Trophoblast cell (in vitro differentiated cells and primary cell): ENCODE measurements around the gene CRYL1.

Experiments
- DNase-seq, 2 donors: peaks; one replicate each; pipeline ENCODE4 v3.0.0-alpha.2; 2016
- H2AFZ ChIP-seq: 2 replicates; pipeline ENCODE4 v1.6.1; 2013; ENCODE audit warnings: low read length, moderate library complexity, mild to moderate bottlenecking; ENCODE audit not compliant: insufficient read depth, poor library complexity
- H2AK5ac ChIP-seq: 2 replicates; pipeline ENCODE4 v1.6.1; 2013; ENCODE audit warnings: mild to moderate bottlenecking, low read length
- H2BK120ac ChIP-seq: 2 replicates; pipeline ENCODE4 v1.6.1; 2013; ENCODE audit warnings: low read length, mild to moderate bottlenecking, moderate library complexity; ENCODE audit not compliant: insufficient read depth, poor library complexity
- H2BK12ac ChIP-seq: 2 replicates; pipeline ENCODE4 v1.6.1; 2013; ENCODE audit warnings: mild to moderate bottlenecking, low read length, moderate library complexity
- H2BK5ac ChIP-seq: 2 replicates; pipeline ENCODE4 v1.6.1; 2013; ENCODE audit warnings: low read length, low read depth, moderate library complexity, mild to moderate bottlenecking; ENCODE audit not compliant: poor library complexity
- H3K14ac ChIP-seq: 2 replicates; pipeline ENCODE4 v1.6.1; 2013; ENCODE audit warnings: mild to moderate bottlenecking, low read length
- H3K18ac ChIP-seq: 2 replicates; pipeline ENCODE4 v1.6.1; 2013; ENCODE audit warnings: mild to moderate bottlenecking, low read length
- H3K23ac ChIP-seq: 2 replicates; pipeline ENCODE4 v1.6.1; 2013; ENCODE audit warnings: low read length
- H3K27ac ChIP-seq: 2 replicates; pipeline ENCODE4 v1.5.1; 2013; ENCODE audit warnings: low read depth, mild to moderate bottlenecking, inconsistent platforms, low read length, moderate library complexity
- H3K27me3 ChIP-seq: 2 replicates; pipeline ENCODE4 v1.6.1; 2013; ENCODE audit warnings: inconsistent platforms, mild to moderate bottlenecking, low read length, moderate library complexity; ENCODE audit not compliant: insufficient read depth
- H3K36me3 ChIP-seq, 2 experiments: 1 replicate in 1 of 2; 2 replicates in 1 of 2; pipeline ENCODE4 v1.6.1; 2013; ENCODE audit warnings: low read length in 2 of 2, mild to moderate bottlenecking in 2 of 2, moderate library complexity in 1 of 2; ENCODE audit not compliant: insufficient read depth in 2 of 2, control insufficient read depth in 1 of 2
- H3K4ac ChIP-seq: 2 replicates; pipeline ENCODE4 v1.6.1; 2013; ENCODE audit warnings: low read depth, mild to moderate bottlenecking, low read length, moderate library complexity
- H3K4me1 ChIP-seq, 2 experiments: 1 replicate in 1 of 2; 2 replicates in 1 of 2; pipeline ENCODE4 v1.6.1; 2013; ENCODE audit warnings: low read length in 2 of 2, mild to moderate bottlenecking in 2 of 2, moderate library complexity in 1 of 2; ENCODE audit not compliant: insufficient read depth in 2 of 2, control insufficient read depth in 1 of 2
- H3K4me2 ChIP-seq: 2 replicates; pipeline ENCODE4 v1.6.1; 2013; ENCODE audit warnings: inconsistent platforms, mild to moderate bottlenecking, low read length, moderate library complexity
- H3K4me3 ChIP-seq: 2 replicates; pipeline ENCODE4 v1.5.1; 2013; ENCODE audit warnings: mild to moderate bottlenecking, low read depth, low read length, inconsistent platforms
- H3K79me1 ChIP-seq: one replicate; pipeline ENCODE4 v1.6.1; 2013; ENCODE audit warnings: low read length
- H3K79me2 ChIP-seq: 2 replicates; pipeline ENCODE4 v1.6.1; 2013; ENCODE audit warnings: low read length, mild to moderate bottlenecking; ENCODE audit not compliant: control insufficient read depth, insufficient read depth, poor library complexity
- H3K9ac ChIP-seq: 2 replicates; pipeline ENCODE4 v1.6.1; 2013; ENCODE audit warnings: mild to moderate bottlenecking, low read length
- H3K9me3 ChIP-seq: 2 replicates; pipeline ENCODE4 v1.6.1; 2013; ENCODE audit warnings: low read depth, mild to moderate bottlenecking, control low read depth, inconsistent platforms, low read length; ENCODE audit not compliant: insufficient read depth
- H4K12ac ChIP-seq: 2 replicates; pipeline ENCODE4 v1.6.1; 2013; ENCODE audit warnings: low read depth, mild to moderate bottlenecking, low read length, moderate library complexity
- H4K8ac ChIP-seq: 2 replicates; pipeline ENCODE4 v1.6.1; 2013; ENCODE audit warnings: low read depth, mild to moderate bottlenecking, low read length, moderate library complexity
- H4K91ac ChIP-seq: one replicate; pipeline ENCODE4 v1.6.1; 2013; ENCODE audit warnings: low read depth, mild to moderate bottlenecking, low read length, moderate library complexity
- WGBS: extraction: QIAGEN DNeasy Blood & Tissue Kit; methylation state at CpG from one replicate; pipeline ENCODE4 v1.1.7; 2013; ENCODE audit warnings: missing lambda C conversion rate; ENCODE audit not compliant: insufficient read length, insufficient coverage; ENCODE audit errors: extremely low coverage; 5-methylcytosine and 5-hydroxymethylcytosine counted together

The CRYL1 gene

DNA sequence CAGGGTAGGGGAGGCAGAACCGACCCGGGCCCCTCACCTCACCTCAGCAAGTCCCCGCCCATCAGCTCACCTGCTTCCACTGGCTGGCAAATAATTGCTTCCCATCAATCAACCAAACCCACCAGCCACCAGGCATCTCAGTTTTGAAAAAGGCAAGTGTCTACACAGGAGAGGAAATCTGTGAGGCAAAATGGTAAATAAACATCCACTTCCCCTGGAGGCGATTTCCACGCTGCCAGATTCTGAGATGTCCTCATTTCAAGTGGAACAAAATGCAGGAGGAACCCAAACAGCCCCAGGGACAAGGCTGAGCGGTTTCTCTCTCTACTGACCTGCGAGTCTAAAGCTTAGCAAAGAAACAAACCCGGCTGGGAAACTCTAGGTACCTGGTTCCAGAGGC lies 117.5 kb downstream of the CRYL1 start:
- no CpG with 5 or more reads among the region's 8 CpGs for WGBS
- no peak overlapping the region for H2AFZ ChIP-seq
- H3K4ac ChIP-seq = no peak overlapping the region
- H3K4me3 ChIP-seq = no peak overlapping the region
- no peak for DNase-seq
- H4K91ac ChIP-seq = peak overlapping the region; percentile 39
- H2AK5ac ChIP-seq = no peak overlapping the region
- H3K36me3 ChIP-seq = no peaks in the 10 kb centered on the region
- no peaks in the 10 kb centered on the region for H3K79me2 ChIP-seq
- H3K9me3 ChIP-seq = no peaks in the 10 kb centered on the region
- peak overlapping the region; percentile 33 for H3K27ac ChIP-seq
- peak overlapping the region; percentile 5 for H2BK120ac ChIP-seq
- H4K12ac ChIP-seq = no peak overlapping the region
- H3K79me1 ChIP-seq = peaks cover 16% of the 10 kb centered on the region
- H4K8ac ChIP-seq = no peak overlapping the region
- H3K4me1 ChIP-seq = peaks cover 19 to 29% of the 10 kb centered on the region in 2 experiments
- no peak overlapping the region for H3K9ac ChIP-seq
- H2BK12ac ChIP-seq = peak overlapping the region; percentile 6
- H2BK5ac ChIP-seq = no peak overlapping the region
- no peak overlapping the region for H3K23ac ChIP-seq
- no peaks in the 10 kb centered on the region for H3K27me3 ChIP-seq
- no peak overlapping the region for H3K4me2 ChIP-seq
- H3K18ac ChIP-seq = no peak overlapping the region
- H3K14ac ChIP-seq = no peak overlapping the region

DNA sequence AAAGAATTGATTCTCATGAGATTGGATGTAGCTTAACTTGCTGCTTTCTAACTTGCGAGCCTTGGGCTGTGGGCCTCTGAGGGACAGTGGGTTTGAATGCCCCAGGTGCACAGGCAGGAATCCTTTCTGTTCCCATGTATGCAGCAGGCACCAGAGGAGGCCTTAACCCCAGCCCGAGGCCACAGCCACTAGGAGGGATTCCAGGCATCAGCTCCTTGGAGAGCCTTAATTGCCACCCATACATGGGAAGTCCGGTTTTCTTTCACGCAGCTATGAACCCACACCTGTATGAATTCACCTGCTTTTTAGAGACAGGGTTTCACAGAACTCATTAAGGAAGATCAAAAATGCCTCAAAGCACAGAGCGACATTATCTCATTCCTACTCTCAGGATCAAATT lies 117.9 kb downstream of the CRYL1 start:
- Histone ChIP-seq H2AK5ac (no peak overlapping the region), H3K23ac (no peak overlapping the region), H4K8ac (no peak overlapping the region), H3K27me3 (no peaks in the 10 kb centered on the region), H3K4me3 (no peak overlapping the region), H2BK12ac (peak overlapping the region; percentile 6), H3K9ac (no peak overlapping the region), H2BK5ac (no peak overlapping the region), H3K27ac (peak overlapping the region; percentile 33), H3K79me2 (no peaks in the 10 kb centered on the region), H3K4me1 (peaks cover 23 to 29% of the 10 kb centered on the region in 2 experiments), H2BK120ac (no peak overlapping the region), H4K91ac (peak overlapping the region; percentile 39), H3K9me3 (no peaks in the 10 kb centered on the region), H3K4ac (no peak overlapping the region), H3K36me3 (no peaks in the 10 kb centered on the region), H3K14ac (no peak overlapping the region), H2AFZ (no peak overlapping the region), H3K79me1 (peaks cover 18% of the 10 kb centered on the region), H4K12ac (no peak overlapping the region), H3K4me2 (no peak overlapping the region), H3K18ac (no peak overlapping the region)
- no CpG with 5 or more reads among the region's 5 CpGs for WGBS
- no peak for DNase-seq

DNA sequence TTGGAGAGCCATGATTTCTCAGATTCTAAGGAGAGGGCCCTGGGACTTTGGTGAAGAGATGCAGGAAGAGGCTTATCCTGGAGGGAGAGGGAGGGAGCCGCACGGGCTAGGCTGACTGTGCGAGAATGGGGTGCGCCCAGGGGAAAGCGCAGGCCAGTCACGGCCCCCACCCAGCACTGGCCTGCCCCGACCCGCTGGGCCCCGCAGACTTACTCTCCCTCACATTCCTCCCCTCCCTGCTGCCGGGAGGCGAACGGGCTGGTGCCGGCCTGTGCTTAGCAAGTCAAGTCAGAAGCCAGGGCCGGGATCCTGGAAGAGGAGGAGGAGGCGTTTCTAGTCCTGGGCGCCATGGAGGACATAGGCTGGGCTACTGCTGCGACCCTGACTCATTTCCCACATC lies 120.0 kb downstream of the CRYL1 start:
- H3K9me3 ChIP-seq = no peaks in the 10 kb centered on the region
- peaks cover 24% of the 10 kb centered on the region for H3K79me1 ChIP-seq
- peak; percentile 68 to 71 for DNase-seq
- H2BK12ac ChIP-seq = peak overlapping the region; percentile 90
- H3K4me3 ChIP-seq = no peak overlapping the region
- H2BK5ac ChIP-seq = no peak overlapping the region
- H2AK5ac ChIP-seq = peak overlapping the region; percentile 57
- H3K4me2 ChIP-seq = no peak overlapping the region
- WGBS = no CpG with 5 or more reads among the region's 17 CpGs
- H3K4me1 ChIP-seq = peaks cover 34 to 35% of the 10 kb centered on the region in 2 experiments
- H4K91ac ChIP-seq = peak overlapping the region; percentile 70
- peak overlapping the region; percentile 54 for H2AFZ ChIP-seq
- H3K27me3 ChIP-seq = no peaks in the 10 kb centered on the region
- peak overlapping the region; percentile 46 for H3K27ac ChIP-seq
- H3K79me2 ChIP-seq = no peaks in the 10 kb centered on the region
- no peak overlapping the region for H3K9ac ChIP-seq
- no peaks in the 10 kb centered on the region for H3K36me3 ChIP-seq
- H3K18ac ChIP-seq = peak overlapping the region; percentile 80
- peak overlapping the region; percentile 71 for H3K14ac ChIP-seq
- H2BK120ac ChIP-seq = peak overlapping the region; percentile 23
- peak overlapping the region; percentile 38 for H4K8ac ChIP-seq
- H3K23ac ChIP-seq = no peak overlapping the region
- H4K12ac ChIP-seq = peak overlapping the region; percentile 3
- H3K4ac ChIP-seq = no peak overlapping the region

DNA sequence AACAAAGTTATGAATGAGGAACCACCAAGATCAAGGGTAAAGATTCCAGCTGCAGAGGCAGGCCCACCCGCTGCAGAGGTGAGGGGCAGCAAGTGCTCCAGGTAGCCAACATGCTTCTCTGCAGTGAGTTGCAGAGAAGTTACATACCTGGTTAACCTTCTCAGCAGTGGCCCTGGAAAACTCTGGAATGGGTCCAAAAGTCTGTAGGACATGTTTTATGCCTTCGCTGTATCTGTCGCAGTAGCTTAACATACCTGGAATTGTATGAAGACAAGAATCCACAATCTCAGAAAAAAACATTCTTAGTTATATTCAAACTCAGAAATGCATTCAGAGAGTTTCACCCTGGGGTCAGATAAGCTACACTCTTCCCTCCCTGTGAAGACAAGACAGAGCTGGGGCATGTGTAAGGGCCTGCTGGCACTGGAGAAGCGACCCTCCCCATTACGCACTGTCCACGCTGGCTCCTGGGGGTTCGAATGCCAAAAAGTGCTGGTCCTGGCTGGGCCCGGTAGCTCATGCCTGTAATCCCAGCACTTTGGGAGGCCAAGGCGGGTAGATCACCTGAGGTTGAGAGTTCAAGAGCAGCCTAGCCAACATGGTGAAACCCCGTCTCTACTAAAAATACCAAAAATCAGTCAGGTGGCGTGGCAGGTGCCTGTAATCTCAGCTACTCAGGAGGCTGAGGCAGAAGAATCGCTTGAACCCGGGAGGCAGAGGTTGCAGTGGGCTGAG lies 121.0 kb downstream of the CRYL1 start:
- Histone ChIP-seq H3K9ac (no peak overlapping the region), H2AK5ac (no peak overlapping the region), H3K79me2 (no peaks in the 10 kb centered on the region), H2BK120ac (no peak overlapping the region), H2AFZ (no peak overlapping the region), H3K79me1 (peaks cover 23% of the 10 kb centered on the region), H3K4me1 (peaks cover 35% of the 10 kb centered on the region in 2 experiments), H4K8ac (no peak overlapping the region), H3K27ac (no peak overlapping the region), H4K12ac (no peak overlapping the region), H2BK12ac (no peak overlapping the region), H3K4ac (no peak overlapping the region), H2BK5ac (no peak overlapping the region), H3K27me3 (no peaks in the 10 kb centered on the region), H3K9me3 (no peaks in the 10 kb centered on the region), H3K36me3 (no peaks in the 10 kb centered on the region), H3K4me3 (no peak overlapping the region), H4K91ac (no peak overlapping the region), H3K4me2 (no peak overlapping the region), H3K18ac (no peak overlapping the region), H3K23ac (no peak overlapping the region), H3K14ac (no peak overlapping the region)
- peak; percentile 54 to 85 for DNase-seq
- WGBS = no CpG with 5 or more reads among the region's 13 CpGs
